ENCODE data around the gene NAA15. TPM values are rescaled to one million over a fixed set of nuclear protein-coding genes. Genes with fewer than 3 reads are reported as not detected.

Gene NAA15
- total and polyA plus RNA-seq, 2 of the 8 experiments (the other 6 are each of a cell fraction or from before 2014, with no cell fraction given) = 9.7 to 124 TPM

DNA sequence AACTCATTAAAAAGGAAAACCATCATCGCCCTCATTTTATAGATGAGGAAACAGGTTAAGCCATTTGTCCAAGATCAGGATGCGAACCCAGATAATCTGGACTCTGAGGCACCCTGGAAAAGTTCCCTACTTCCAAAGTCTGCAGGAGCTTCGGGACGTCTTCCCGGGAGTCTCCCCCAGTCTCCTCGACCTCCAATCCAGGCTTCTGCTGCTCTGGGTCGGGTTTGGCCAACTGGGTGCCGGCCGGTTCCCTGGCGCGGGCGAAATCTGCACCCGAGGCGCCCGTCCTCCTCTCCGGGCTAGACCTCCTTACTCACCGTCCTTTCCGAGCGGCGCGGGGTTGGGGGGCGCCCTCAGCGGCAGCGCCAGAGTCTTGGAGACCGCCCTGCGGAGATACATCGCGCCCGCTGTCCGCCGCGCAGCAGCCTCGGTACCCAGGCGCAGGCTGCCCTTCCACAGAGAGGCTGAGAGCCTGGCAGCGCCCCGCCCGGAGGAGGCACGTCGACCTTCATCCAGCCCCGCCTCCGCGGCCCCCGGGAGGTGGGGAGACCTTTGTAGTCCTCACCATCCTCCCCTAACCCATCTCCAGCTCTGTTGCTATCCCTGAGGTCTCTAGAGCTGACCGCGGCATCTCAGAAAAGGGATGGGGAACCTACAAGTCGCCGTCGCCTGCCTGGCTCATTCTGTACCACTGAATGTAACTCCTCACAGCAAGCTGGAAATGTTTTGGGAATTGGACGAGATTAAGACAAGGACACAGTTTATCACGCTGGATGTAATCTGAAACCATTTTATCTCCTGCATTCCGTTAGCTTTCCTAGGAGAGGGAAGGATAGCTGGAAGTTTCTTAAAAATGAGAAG is 21.3 kb upstream of the NAA15 start, which contains the start of gene MGARP (continued):
- TF ChIP-seq, protein P1, sequence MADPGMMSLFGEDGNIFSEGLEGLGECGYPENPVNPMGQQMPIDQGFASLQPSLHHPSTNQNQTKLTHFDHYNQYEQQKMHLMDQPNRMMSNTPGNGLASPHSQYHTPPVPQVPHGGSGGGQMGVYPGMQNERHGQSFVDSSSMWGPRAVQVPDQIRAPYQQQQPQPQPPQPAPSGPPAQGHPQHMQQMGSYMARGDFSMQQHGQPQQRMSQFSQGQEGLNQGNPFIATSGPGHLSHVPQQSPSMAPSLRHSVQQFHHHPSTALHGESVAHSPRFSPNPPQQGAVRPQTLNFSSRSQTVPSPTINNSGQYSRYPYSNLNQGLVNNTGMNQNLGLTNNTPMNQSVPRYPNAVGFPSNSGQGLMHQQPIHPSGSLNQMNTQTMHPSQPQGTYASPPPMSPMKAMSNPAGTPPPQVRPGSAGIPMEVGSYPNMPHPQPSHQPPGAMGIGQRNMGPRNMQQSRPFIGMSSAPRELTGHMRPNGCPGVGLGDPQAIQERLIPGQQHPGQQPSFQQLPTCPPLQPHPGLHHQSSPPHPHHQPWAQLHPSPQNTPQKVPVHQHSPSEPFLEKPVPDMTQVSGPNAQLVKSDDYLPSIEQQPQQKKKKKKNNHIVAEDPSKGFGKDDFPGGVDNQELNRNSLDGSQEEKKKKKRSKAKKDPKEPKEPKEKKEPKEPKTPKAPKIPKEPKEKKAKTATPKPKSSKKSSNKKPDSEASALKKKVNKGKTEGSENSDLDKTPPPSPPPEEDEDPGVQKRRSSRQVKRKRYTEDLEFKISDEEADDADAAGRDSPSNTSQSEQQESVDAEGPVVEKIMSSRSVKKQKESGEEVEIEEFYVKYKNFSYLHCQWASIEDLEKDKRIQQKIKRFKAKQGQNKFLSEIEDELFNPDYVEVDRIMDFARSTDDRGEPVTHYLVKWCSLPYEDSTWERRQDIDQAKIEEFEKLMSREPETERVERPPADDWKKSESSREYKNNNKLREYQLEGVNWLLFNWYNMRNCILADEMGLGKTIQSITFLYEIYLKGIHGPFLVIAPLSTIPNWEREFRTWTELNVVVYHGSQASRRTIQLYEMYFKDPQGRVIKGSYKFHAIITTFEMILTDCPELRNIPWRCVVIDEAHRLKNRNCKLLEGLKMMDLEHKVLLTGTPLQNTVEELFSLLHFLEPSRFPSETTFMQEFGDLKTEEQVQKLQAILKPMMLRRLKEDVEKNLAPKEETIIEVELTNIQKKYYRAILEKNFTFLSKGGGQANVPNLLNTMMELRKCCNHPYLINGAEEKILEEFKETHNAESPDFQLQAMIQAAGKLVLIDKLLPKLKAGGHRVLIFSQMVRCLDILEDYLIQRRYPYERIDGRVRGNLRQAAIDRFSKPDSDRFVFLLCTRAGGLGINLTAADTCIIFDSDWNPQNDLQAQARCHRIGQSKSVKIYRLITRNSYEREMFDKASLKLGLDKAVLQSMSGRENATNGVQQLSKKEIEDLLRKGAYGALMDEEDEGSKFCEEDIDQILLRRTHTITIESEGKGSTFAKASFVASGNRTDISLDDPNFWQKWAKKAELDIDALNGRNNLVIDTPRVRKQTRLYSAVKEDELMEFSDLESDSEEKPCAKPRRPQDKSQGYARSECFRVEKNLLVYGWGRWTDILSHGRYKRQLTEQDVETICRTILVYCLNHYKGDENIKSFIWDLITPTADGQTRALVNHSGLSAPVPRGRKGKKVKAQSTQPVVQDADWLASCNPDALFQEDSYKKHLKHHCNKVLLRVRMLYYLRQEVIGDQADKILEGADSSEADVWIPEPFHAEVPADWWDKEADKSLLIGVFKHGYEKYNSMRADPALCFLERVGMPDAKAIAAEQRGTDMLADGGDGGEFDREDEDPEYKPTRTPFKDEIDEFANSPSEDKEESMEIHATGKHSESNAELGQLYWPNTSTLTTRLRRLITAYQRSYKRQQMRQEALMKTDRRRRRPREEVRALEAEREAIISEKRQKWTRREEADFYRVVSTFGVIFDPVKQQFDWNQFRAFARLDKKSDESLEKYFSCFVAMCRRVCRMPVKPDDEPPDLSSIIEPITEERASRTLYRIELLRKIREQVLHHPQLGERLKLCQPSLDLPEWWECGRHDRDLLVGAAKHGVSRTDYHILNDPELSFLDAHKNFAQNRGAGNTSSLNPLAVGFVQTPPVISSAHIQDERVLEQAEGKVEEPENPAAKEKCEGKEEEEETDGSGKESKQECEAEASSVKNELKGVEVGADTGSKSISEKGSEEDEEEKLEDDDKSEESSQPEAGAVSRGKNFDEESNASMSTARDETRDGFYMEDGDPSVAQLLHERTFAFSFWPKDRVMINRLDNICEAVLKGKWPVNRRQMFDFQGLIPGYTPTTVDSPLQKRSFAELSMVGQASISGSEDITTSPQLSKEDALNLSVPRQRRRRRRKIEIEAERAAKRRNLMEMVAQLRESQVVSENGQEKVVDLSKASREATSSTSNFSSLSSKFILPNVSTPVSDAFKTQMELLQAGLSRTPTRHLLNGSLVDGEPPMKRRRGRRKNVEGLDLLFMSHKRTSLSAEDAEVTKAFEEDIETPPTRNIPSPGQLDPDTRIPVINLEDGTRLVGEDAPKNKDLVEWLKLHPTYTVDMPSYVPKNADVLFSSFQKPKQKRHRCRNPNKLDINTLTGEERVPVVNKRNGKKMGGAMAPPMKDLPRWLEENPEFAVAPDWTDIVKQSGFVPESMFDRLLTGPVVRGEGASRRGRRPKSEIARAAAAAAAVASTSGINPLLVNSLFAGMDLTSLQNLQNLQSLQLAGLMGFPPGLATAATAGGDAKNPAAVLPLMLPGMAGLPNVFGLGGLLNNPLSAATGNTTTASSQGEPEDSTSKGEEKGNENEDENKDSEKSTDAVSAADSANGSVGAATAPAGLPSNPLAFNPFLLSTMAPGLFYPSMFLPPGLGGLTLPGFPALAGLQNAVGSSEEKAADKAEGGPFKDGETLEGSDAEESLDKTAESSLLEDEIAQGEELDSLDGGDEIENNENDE (IDR thresholded peaks at IDR 0.05; ENCODE audit: insufficient replicate concordance, low read length) = no peak
- TF ChIP-seq CBX5 (IDR thresholded peaks at IDR 0.05; ENCODE audit: low read depth, low read length) = no peak
- no peak; the same call in 1 of the 2 replicates for TF ChIP-seq KDM1A (IDR thresholded peaks at IDR 0.05; ENCODE audit: borderline replicate concordance, low read length)
- no peak; the same call in 1 of the 2 replicates for TF ChIP-seq RFX5 (IDR thresholded peaks at IDR 0.05; ENCODE audit: borderline replicate concordance, low read depth, low read length)
- no peak for TF ChIP-seq SP1 (IDR thresholded peaks at IDR 0.05; ENCODE audit: low read depth, low read length)

All from H1 (cell line).